Thymus (tissue), 11 donors: ENCODE measurements around the gene TAS2R41. TPM values are rescaled to one million over a fixed set of nuclear protein-coding genes. Genes with fewer than 3 reads are reported as not detected.
"Not testable (repeated sequence)": the region's sequence is repeated elsewhere in the genome, so short reads cannot be mapped to it uniquely, and the experiment has no call there.

Source experiments
- DNase-seq, 9 donors: peaks; one replicate each; pipeline ENCODE4 v3.0.0-alpha.2; 2013; ENCODE audit warnings: low spot score in 9 of 9, low read depth in 6 of 9, missing footprints in 1 of 9
- H3K27ac ChIP-seq, 2 donors: one replicate each; pipeline ENCODE4 v1.5.1; 2013; ENCODE audit warnings: control low read depth in 1 of 2, low read depth in 1 of 2, low read length in 1 of 2, mild to moderate bottlenecking in 1 of 2, moderate library complexity in 1 of 2
- H3K27me3 ChIP-seq, 2 donors: one replicate each; pipeline ENCODE4 v1.5.1; 2013; ENCODE audit warnings: low read length in 1 of 2; ENCODE audit not compliant: control insufficient read depth in 2 of 2, insufficient read depth in 1 of 2
- H3K36me3 ChIP-seq, 2 donors: one replicate each; pipeline ENCODE4 v1.5.1; 2013; ENCODE audit warnings: low read length in 1 of 2, mild to moderate bottlenecking in 1 of 2, moderate library complexity in 1 of 2; ENCODE audit not compliant: control insufficient read depth in 2 of 2, insufficient read depth in 2 of 2
- H3K4me1 ChIP-seq, 2 donors: one replicate each; pipeline ENCODE4 v1.5.1; 2013; ENCODE audit warnings: low read length in 2 of 2; ENCODE audit not compliant: control insufficient read depth in 2 of 2, insufficient read depth in 2 of 2
- H3K4me3 ChIP-seq, 2 donors: one replicate each; pipeline ENCODE4 v1.5.1; 2013; ENCODE audit warnings: low read length in 2 of 2, control low read depth in 1 of 2, mild to moderate bottlenecking in 1 of 2
- H3K9me3 ChIP-seq, 2 donors: one replicate each; pipeline ENCODE4 v1.5.1; 2013; ENCODE audit warnings: low read length in 1 of 2, mild to moderate bottlenecking in 1 of 2; ENCODE audit not compliant: control insufficient read depth in 2 of 2, insufficient read depth in 1 of 2
- WGBS: extraction: QIAGEN DNeasy Blood & Tissue Kit; methylation state at CpG from one replicate; pipeline ENCODE4 v1.1.7; 2013; 5-methylcytosine and 5-hydroxymethylcytosine counted together
- polyA plus RNA-seq: library from polyadenylated mRNA; stranded (reverse); fragments of 200-250 nt; gene quantifications from one replicate; pipeline ENCODE4 v1.2.3, GENCODE V29; 2013
- total RNA-seq: library from RNA; stranded (reverse); fragments of 120-200 nt; gene quantifications from one replicate; pipeline ENCODE4 v1.2.4, GENCODE V29; 2013
- donor health status: healthy.

The TAS2R41 gene
- total and polyA plus RNA-seq, 2 donors = 0.02 to 0.24 TPM

- Histone ChIP-seq H3K27me3 (no peaks in the 10 kb centered on the region), H3K4me1 (no peaks in the 10 kb centered on the region), H3K36me3 (no peaks in the 10 kb centered on the region), H3K4me3 (peak overlapping the region in 1 of 2 donors; percentile 3), H3K9me3 (no peaks in the 10 kb centered on the region), H3K27ac (peak overlapping the region in 1 of 2 donors; percentile 49)
- WGBS = 78% methylated on average over 4 of the region's 4 CpGs
- no peak for DNase-seq
Measured at GRCh38 chr7:143518521-143518920, 40.8 kb downstream of the TAS2R41 start.

- Histone ChIP-seq H3K27ac (peak overlapping the region; percentile 49 to 56), H3K36me3 (no peaks in the 10 kb centered on the region), H3K4me3 (peak overlapping the region in 1 of 2 donors; percentile 3), H3K27me3 (no peaks in the 10 kb centered on the region), H3K9me3 (no peaks in the 10 kb centered on the region), H3K4me1 (no peaks in the 10 kb centered on the region)
- no peak for DNase-seq
- whole genome bisulfite sequencing = 93% methylated on average over 11 of the region's 11 CpGs
Measured at GRCh38 chr7:143518941-143519340, 41.3 kb downstream of the TAS2R41 start.

- DNase-seq = peak in 2 of 9 donors; percentile 20 to 30
- H3K27ac ChIP-seq = peak overlapping the region in 1 of 2 donors; percentile 79
- 91% methylated on average over 7 of the region's 7 CpGs for WGBS
- H3K4me3 ChIP-seq = peak overlapping the region in 1 of 2 donors; percentile 3
- no peaks in the 10 kb centered on the region for H3K4me1 ChIP-seq
- no peaks in the 10 kb centered on the region for H3K36me3 ChIP-seq
- H3K27me3 ChIP-seq = no peaks in the 10 kb centered on the region
- no peaks in the 10 kb centered on the region for H3K9me3 ChIP-seq
Measured at GRCh38 chr7:143519411-143520131, 41.9 kb downstream of the TAS2R41 start.

- not testable (repeated sequence) for H3K27ac ChIP-seq, H3K4me3 ChIP-seq, H3K27me3 ChIP-seq, H3K36me3 ChIP-seq, H3K9me3 ChIP-seq, DNase-seq, H3K4me1 ChIP-seq
- no CpG with 5 or more reads among the region's 9 CpGs for WGBS
Measured at GRCh38 chr7:143522309-143522916, 44.7 kb downstream of the TAS2R41 start.

Other genes with a start within 250 kb of the TAS2R41 start
- gene GSTK1, start 214.4 kb upstream of the TAS2R41 start, total RNA-seq = 130 TPM
- gene GSTK1, start 214.4 kb upstream of the TAS2R41 start, polyA plus RNA-seq = 141 TPM
- 0.19 TPM for gene TMEM139, start 192.9 kb upstream of the TAS2R41 start, total RNA-seq
- gene TMEM139, start 192.9 kb upstream of the TAS2R41 start, polyA plus RNA-seq = 0.64 TPM
- gene CASP2, start 189.5 kb upstream of the TAS2R41 start, total RNA-seq = 18.6 TPM
- 17.5 TPM for gene CASP2, start 189.5 kb upstream of the TAS2R41 start, polyA plus RNA-seq
- 0.09 TPM for gene CLCN1, start 161.8 kb upstream of the TAS2R41 start, total RNA-seq
- 0.57 TPM for gene CLCN1, start 161.8 kb upstream of the TAS2R41 start, polyA plus RNA-seq
- gene FAM131B, start 115.2 kb upstream of the TAS2R41 start, total RNA-seq = 0.47 TPM
- gene FAM131B, start 115.2 kb upstream of the TAS2R41 start, polyA plus RNA-seq = 0.68 TPM
- gene ZYX, start 96.5 kb upstream of the TAS2R41 start, total RNA-seq = 16.8 TPM
- gene ZYX, start 96.5 kb upstream of the TAS2R41 start, polyA plus RNA-seq = 113 TPM
- gene EPHA1, start 69.0 kb upstream of the TAS2R41 start, total RNA-seq = 34.3 TPM
- 12.5 TPM for gene EPHA1, start 69.0 kb upstream of the TAS2R41 start, polyA plus RNA-seq
- 0.24 TPM for gene TAS2R60, start 34.4 kb upstream of the TAS2R41 start, total RNA-seq
- 0.02 TPM for gene TAS2R60, start 34.4 kb upstream of the TAS2R41 start, polyA plus RNA-seq
- gene CTAGE15, start 93.9 kb downstream of the TAS2R41 start, total RNA-seq = 0.24 TPM
- gene CTAGE15, start 93.9 kb downstream of the TAS2R41 start, polyA plus RNA-seq = 0.27 TPM
- gene TCAF2, start 143.1 kb downstream of the TAS2R41 start, total RNA-seq = 3.8 TPM
- 3.3 TPM for gene TCAF2, start 143.1 kb downstream of the TAS2R41 start, polyA plus RNA-seq